ENCODE measurements around the gene EIF4A2.
A peak's percentile ranks its signal among the peaks of the same experiment; 100 is the strongest.
"Not testable (repeated sequence)": the region's sequence is repeated elsewhere in the genome, so short reads cannot be mapped to it uniquely, and the experiment has no call there.

Gene EIF4A2

GRCh38 chr3:186783731-186784515 lies 546 bp downstream of the EIF4A2 start:
- no peak for FAIRE-seq
- DNase-seq (ENCODE audit: extremely low spot score, insufficient read length, low read depth), result no peak

- no peak for DNase-seq (ENCODE audit: extremely low spot score, insufficient read length, low read depth)
- FAIRE-seq, result no peak
Observed at GRCh38 chr3:186784820-186785494, 1.6 kb downstream of the EIF4A2 start.

GRCh38 chr3:186785495-186786018 lies 2.2 kb downstream of the EIF4A2 start:
- FAIRE-seq, result no peak

GRCh38 chr3:186786922-186787321 lies 3.5 kb downstream of the EIF4A2 start:
- FAIRE-seq (no peak), DNase-seq (ENCODE audit: extremely low spot score, insufficient read length, low read depth) (no peak)

More at GRCh38 chr3:186785495-186786018, 2.2 kb downstream of the EIF4A2 start:
- DNase-seq (ENCODE audit: extremely low spot score, insufficient read length, low read depth), result no peak

- no peak for FAIRE-seq
- DNase-seq (ENCODE audit: extremely low spot score, insufficient read length, low read depth), result no peak
Observed at GRCh38 chr3:186787642-186788481, 4.5 kb downstream of the EIF4A2 start.

- FAIRE-seq, result peak; percentile 36
- DNase-seq (ENCODE audit: extremely low spot score, insufficient read length, low read depth), result no peak
Observed at GRCh38 chr3:186788482-186789370, 5.3 kb downstream of the EIF4A2 start.

- DNase-seq (ENCODE audit: extremely low spot score, insufficient read length, low read depth), result no peak
- no peak for FAIRE-seq
Observed at GRCh38 chr3:186789554-186790260, 6.3 kb downstream of the EIF4A2 start.

- no peak for DNase-seq (ENCODE audit: extremely low spot score, insufficient read length, low read depth)
- FAIRE-seq, result peak; percentile 73
Observed at GRCh38 chr3:186790261-186790981, 7.0 kb downstream of the EIF4A2 start.

- FAIRE-seq, result no peak
- DNase-seq (ENCODE audit: extremely low spot score, insufficient read length, low read depth), result no peak
Observed at GRCh38 chr3:186798239-186798874, 15.0 kb downstream of the EIF4A2 start.

- FAIRE-seq, result no peak
- DNase-seq (ENCODE audit: extremely low spot score, insufficient read length, low read depth), result no peak
Observed at GRCh38 chr3:186800285-186800684, 16.9 kb downstream of the EIF4A2 start.

GRCh38 chr3:186802701-186803100 lies 19.3 kb downstream of the EIF4A2 start:
- FAIRE-seq, result no peak
- no peak for DNase-seq (ENCODE audit: extremely low spot score, insufficient read length, low read depth)

GRCh38 chr3:186803447-186803846 lies 20.1 kb downstream of the EIF4A2 start:
- not testable (repeated sequence) for FAIRE-seq; DNase-seq (ENCODE audit: extremely low spot score, insufficient read length, low read depth)

DNA sequence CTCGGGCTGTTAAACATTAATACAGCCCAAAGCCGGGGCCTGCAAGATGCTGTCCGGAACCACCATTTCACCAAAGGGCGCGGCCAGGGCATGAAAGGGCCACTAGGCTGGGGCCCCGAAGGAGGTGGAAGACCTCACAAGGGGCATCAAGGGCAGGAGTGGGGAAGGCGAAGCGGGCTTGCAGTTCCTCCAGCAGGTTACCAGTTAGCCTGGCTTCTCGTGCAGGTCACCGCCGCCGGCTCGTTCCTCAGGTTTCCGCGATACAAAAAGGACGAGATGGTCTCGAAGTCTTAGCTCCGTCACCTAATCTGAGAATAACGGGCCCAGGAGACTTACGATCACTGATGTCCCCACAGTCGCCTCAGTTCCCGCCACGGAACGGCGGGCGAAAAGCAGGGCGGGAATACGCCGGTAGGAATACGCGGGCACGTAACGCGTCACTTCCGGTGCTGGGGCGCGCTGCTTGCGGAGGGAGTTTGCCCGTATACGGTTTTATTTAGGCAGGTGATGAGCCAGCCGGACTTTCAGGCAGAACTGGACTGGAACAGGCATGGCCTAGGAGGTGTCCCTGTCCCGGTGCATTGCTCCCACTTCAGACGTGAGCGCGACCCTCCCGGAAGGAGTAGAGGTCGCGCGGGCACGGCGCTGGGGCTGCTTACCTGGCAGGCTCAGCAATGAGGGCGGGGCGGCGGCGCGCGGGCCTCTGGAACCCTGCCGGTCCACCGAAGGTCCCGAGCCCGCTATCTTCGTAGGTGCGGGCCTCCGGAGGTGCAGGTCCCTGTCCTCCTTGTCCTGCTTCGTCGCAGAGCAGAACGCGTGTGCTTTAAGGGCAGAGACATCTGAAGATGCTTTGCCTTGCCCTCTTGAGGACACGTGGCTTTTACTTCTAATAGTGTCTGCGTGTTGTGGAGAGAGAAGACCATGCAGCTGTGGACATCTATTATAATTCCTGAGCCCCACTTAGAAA lies 23.0 kb downstream of the EIF4A2 start, which contains the start of gene RFC4:
RFC4 (minus strand) TSS at position 394 of the 967 bp plus-strand sequence. CDS start 1,769 bp downstream, outside the sequence.
- DNase-seq (ENCODE audit: extremely low spot score, insufficient read length, low read depth) (peak; percentile 75), FAIRE-seq (peak; percentile 76)

- DNase-seq (ENCODE audit: extremely low spot score, insufficient read length, low read depth) (no peak), FAIRE-seq (no peak)
Observed at GRCh38 chr3:186807231-186807630, 23.9 kb downstream of the EIF4A2 start.

DNA sequence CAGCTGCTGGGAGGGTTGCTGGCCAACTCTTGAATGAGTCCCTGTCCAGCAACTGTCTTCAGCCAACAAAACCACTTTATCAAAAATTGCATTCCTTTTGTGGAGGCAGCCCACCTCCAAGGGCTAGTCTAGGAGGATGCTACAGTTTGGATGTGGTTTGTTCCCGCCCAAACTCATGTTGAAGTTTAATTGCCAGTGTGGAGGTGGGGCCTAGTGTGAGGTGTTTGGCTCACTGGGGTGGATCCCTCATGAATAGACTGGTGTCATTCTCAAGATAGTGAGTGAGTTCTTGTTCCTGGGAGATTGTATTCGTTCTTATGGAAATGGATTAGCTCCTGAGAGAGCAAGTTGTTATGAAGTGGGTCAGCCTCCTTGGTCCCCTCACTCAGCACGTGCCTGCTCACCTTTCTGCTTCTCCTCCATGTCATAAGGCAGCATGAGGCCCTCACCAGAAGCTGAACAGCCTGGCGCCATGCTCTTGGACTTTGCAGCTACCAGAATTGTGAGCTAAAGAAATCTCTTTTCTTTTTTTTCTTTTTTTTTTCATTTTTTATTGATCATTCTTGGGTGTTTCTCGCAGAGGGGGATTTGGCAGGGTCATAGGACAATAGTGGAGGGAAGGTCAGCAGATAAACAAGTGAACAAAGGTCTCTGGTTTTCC lies 27.1 kb downstream of the EIF4A2 start:
- no peak for FAIRE-seq
- DNase-seq (ENCODE audit: extremely low spot score, insufficient read length, low read depth), result no peak

DNA sequence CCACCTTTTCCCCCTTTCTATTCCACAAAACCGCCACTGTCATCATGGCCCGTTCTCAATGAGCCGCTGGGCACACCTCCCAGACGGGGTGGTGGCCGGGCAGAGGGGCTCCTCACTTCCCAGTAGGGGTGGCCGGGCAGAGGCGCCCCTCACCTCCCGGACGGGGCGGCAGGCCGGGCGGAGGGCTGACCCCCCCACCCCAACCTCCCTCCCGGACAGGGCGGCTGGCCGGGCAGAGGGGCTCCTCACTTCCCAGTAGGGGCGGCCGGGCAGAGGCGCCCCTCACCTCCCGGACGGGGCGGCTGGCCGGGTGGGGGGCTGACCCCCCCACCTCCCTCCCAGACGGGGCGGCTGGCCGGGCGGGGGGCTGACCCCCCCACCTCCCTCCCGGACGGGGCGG lies 27.9 kb downstream of the EIF4A2 start:
- DNase-seq (ENCODE audit: extremely low spot score, insufficient read length, low read depth); FAIRE-seq: not testable (repeated sequence)

Data from GM18507 (cell line).